Activated T-helper 17 cell treated with anti-CD3 and anti-CD28 coated beads, Interleukin-2, amount 50 U/mL, for 72 hours (primary cell): ENCODE data around the gene AOPEP. TPM values are rescaled to one million over a fixed set of nuclear protein-coding genes. Genes with fewer than 3 reads are reported as not detected.

Source experiments
- ATAC-seq: fragments of 150-1000 bp; cut with Tn5 transposase; replicated peaks from 2 replicates; pipeline ENCODE4 v1.10.0; 2021; ENCODE audit warnings: mild to moderate bottlenecking, moderate library complexity
- H3K27ac Mint-ChIP-seq: one replicate; pipeline ENCODE4 v1.8.0; 2022; ENCODE audit warnings: mixed read lengths
- H3K27me3 Mint-ChIP-seq: one replicate; pipeline ENCODE4 v1.8.0; 2022; ENCODE audit warnings: mixed read lengths
- H3K36me3 Mint-ChIP-seq: one replicate; pipeline ENCODE4 v1.8.0; 2022; ENCODE audit warnings: low read depth, mild to moderate bottlenecking, mixed read lengths
- H3K4me1 Mint-ChIP-seq: one replicate; pipeline ENCODE4 v1.8.0; 2022; ENCODE audit warnings: mixed read lengths
- H3K4me3 Mint-ChIP-seq: one replicate; pipeline ENCODE4 v1.8.0; 2022; ENCODE audit warnings: mild to moderate bottlenecking, mixed read lengths
- H3K9me3 Mint-ChIP-seq: one replicate; pipeline ENCODE4 v1.8.0; 2022; ENCODE audit warnings: mixed read lengths
- total RNA-seq, 2 donors: library from RNA; stranded (reverse); gene quantifications; one replicate each; pipeline ENCODE4 v1.2.3, GENCODE V29; 2022

AOPEP gene
- total RNA-seq, 2 donors from 2014 or later, result 15.5 to 16.4 TPM

DNA sequence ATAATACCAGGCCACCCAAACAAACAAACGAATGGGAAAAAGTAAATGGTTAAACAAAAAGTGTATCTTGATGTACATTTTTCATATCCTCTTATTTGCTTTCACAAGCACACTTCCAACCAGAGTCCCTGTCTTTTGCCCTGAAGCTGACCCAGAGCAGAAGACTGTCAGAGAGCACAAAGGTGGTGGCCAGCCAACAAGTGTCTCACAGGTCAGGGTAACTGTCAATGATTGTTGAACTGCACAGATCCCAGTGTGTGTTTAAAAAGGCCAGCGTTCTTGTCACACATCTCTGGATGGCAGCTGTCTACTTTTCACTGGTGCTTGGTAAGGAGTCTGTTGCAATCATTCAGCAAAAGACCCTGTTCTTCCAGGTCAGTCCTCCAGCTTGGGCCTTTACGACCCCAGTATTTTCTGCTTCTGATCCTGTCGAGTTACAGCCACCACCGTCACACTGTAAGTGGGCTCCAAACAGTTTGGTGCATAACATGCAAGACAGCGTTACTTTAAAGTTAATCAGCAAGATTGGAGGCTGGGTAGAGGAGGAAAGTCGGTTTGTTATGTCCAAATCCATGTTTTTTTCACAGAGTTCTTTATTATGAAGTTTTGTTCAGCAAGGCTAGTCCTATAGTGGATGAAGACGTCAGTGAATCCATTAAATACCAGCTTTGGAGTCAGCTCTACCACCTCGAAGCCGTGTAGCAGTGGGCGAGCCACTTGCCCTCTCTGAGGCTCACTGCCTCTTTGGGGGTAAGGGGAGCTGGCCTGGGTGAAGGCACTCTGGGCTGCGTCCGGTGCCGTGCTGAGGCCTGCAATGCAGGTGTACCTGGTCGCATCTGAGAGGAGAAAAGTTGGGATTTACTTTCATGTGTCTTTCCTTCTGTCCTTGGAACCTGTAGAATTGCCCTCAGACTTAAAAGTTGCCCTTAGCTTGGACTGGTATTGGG is 265.7 kb downstream of the AOPEP start:
- no peak for ATAC-seq
- H3K9me3 Mint-ChIP-seq, result no peaks in the 10 kb centered on the region
- H3K27ac Mint-ChIP-seq, result no peak overlapping the region
- no peak overlapping the region for H3K4me3 Mint-ChIP-seq
- no peaks in the 10 kb centered on the region for H3K4me1 Mint-ChIP-seq
- H3K27me3 Mint-ChIP-seq, result no peaks in the 10 kb centered on the region
- no peaks in the 10 kb centered on the region for H3K36me3 Mint-ChIP-seq

DNA sequence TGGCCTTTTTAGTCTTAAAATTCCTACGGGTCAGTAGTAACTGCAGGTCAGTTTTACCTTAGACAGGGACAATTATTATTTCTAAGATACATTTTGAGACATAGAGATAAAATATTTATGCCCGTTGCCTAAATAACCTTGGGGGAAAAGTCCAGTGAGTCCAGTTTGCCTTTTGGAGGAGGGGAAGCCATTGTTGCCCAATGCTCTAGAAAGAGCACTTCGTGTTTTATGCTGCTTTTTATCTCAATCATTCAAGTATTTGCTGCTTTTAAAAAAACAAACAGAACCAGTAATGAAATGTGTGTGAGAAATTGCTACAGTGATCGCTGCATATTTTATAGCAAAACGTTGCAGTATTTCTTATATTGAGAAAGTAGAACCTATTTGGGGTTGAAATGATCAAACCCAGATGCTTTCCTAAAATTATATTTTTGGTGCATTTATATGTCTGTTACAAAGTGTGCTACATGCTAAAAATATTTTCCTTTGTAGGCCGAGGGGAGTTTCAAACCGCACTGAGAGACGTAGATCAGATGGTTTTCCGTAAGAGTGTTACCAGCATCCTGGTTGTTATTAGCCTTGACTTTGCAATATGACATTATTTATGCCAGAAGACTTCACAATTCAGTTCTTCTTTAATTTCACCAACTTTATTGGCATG is 266.8 kb downstream of the AOPEP start:
- no peaks in the 10 kb centered on the region for H3K36me3 Mint-ChIP-seq
- no peaks in the 10 kb centered on the region for H3K27me3 Mint-ChIP-seq
- ATAC-seq, result no peak
- H3K9me3 Mint-ChIP-seq, result no peaks in the 10 kb centered on the region
- H3K4me1 Mint-ChIP-seq, result no peaks in the 10 kb centered on the region
- no peak overlapping the region for H3K4me3 Mint-ChIP-seq
- no peak overlapping the region for H3K27ac Mint-ChIP-seq

DNA sequence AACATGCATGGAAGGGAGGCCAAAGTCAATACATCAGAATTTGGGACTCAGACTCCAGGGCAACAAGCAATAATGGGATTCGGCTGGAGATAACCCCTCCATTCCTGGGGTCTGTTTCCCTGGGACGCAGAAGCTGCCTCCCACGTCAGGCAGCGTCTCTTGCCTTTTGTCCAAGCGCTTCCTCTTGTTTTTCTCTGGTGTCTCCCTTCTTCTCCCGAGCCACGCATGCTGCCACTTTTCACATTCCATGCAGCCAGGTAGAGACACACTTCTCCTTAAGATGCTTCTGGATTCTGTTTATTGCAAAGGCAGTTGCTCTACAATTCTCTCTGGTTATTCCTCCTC is 267.3 kb downstream of the AOPEP start:
- H3K4me1 Mint-ChIP-seq, result no peaks in the 10 kb centered on the region
- ATAC-seq, result no peak
- peaks cover 1% of the 10 kb centered on the region for H3K27me3 Mint-ChIP-seq
- H3K27ac Mint-ChIP-seq, result no peak overlapping the region
- H3K9me3 Mint-ChIP-seq, result no peaks in the 10 kb centered on the region
- no peaks in the 10 kb centered on the region for H3K36me3 Mint-ChIP-seq
- H3K4me3 Mint-ChIP-seq, result no peak overlapping the region

DNA sequence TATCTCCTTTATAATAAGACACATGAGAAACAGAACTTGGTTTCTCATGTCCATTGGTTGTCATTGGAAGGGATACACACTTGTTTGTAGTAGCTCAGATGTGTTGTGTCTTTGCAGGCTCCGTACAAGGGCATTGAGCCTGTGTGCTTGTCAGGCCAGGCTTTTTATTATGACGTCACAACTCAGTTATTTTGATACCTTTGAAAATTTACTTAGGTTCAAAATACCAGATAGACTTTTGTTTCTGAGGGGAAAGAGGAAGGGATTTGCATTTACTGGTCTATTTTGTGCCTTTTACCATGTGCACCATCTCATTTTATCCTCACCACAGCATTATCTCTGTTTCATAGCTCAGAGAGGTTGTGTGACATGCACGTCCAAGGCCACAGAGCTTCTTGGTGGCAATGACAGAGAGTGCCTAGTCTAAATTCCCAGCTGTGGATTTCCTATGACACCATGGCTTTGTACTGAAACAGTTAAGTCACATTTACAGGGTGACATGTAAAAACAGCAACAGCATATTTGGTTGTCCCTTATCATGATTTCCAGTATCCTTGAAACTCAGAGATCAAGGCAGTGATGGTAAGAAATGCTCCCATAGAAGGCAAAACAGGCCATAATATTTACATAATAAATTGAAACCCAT is 268.7 kb downstream of the AOPEP start:
- Mint-ChIP-seq H3K27ac (no peak overlapping the region), H3K4me1 (no peaks in the 10 kb centered on the region), H3K4me3 (no peak overlapping the region), H3K9me3 (no peaks in the 10 kb centered on the region), H3K36me3 (no peaks in the 10 kb centered on the region), H3K27me3 (peaks cover 6% of the 10 kb centered on the region)
- ATAC-seq, result no peak

DNA sequence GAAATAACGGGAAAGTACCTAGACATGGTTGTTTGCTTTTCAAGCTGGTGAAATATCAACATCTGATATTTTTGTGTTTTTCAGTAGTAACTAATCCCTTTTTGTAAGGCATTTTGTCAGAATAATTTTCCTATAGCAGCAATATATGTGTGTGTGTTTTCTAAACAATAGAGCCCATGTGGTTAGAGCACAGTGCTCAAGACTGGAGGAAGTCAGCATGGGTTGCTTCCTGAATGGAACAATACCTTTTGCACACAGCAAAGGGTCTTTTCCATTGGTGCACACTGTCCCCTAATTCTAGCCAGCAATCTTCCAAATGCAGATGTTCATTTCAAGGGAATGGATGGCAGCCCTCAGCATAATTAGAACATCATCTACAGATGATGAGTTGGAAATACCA is 270.1 kb downstream of the AOPEP start:
- Mint-ChIP-seq H3K27me3 (peaks cover 13% of the 10 kb centered on the region), H3K36me3 (no peaks in the 10 kb centered on the region), H3K9me3 (no peaks in the 10 kb centered on the region)

DNA sequence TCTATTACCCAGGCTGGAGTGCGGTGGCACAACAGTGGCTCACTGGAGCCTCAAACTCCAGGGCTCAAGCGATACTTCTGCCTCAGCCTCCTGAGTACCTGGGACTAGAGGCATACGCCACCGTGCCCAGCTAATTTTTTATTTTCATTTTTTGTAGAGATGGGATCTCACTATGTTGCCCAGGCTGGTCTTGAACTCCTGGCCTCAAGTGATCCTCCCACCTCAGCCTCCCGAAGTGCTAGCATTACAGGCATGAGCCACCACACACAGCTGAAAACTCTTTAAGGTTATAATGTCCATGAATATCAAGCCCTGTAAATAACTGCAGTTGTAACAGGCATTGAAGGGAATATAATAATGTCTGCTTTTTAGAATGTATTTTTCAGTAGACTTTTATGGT is 271.2 kb downstream of the AOPEP start:
- Mint-ChIP-seq H3K27ac (no peak overlapping the region), H3K36me3 (no peaks in the 10 kb centered on the region), H3K9me3 (no peaks in the 10 kb centered on the region), H3K4me1 (no peaks in the 10 kb centered on the region), H3K27me3 (peaks cover 22% of the 10 kb centered on the region), H3K4me3 (no peak overlapping the region)
- no peak for ATAC-seq

More for the DNA sequence above, 270.1 kb downstream of the AOPEP start:
- Mint-ChIP-seq H3K4me1 (no peaks in the 10 kb centered on the region), H3K27ac (no peak overlapping the region), H3K4me3 (no peak overlapping the region)
- ATAC-seq, result no peak

DNA sequence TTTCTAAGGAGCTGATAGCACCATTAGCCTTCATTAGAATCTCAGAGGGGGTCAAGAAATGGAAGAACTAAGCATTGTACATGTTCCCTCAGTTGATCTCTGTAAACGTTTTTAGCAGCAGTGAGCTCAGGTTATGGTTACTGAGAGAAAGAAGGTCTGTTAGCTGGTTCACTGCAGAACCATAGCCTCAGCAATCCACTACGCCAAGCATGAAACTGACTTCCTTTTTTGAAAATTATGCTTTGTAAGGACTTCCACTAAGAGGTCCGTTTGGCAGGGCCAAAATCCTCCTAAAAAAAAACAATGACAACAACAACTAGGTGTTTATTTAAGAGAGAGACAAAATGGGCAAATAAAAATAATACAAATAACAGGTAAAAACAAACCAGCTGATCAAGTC is 273.3 kb downstream of the AOPEP start:
- Mint-ChIP-seq H3K27ac (no peak overlapping the region), H3K27me3 (peaks cover 27% of the 10 kb centered on the region), H3K4me1 (no peaks in the 10 kb centered on the region), H3K9me3 (no peaks in the 10 kb centered on the region), H3K36me3 (no peaks in the 10 kb centered on the region), H3K4me3 (no peak overlapping the region)
- no peak for ATAC-seq

GRCh38 chr9:95000821-95001220 is 274.3 kb downstream of the AOPEP start:
- Mint-ChIP-seq H3K27me3 (peaks cover 30% of the 10 kb centered on the region), H3K27ac (no peak overlapping the region), H3K36me3 (no peaks in the 10 kb centered on the region), H3K4me1 (no peaks in the 10 kb centered on the region), H3K9me3 (no peaks in the 10 kb centered on the region), H3K4me3 (no peak overlapping the region)
- no peak for ATAC-seq

- peaks cover 30% of the 10 kb centered on the region for H3K27me3 Mint-ChIP-seq
- no peak for ATAC-seq
- H3K27ac Mint-ChIP-seq, result no peak overlapping the region
- H3K4me3 Mint-ChIP-seq, result no peak overlapping the region
- no peaks in the 10 kb centered on the region for H3K36me3 Mint-ChIP-seq
- no peaks in the 10 kb centered on the region for H3K4me1 Mint-ChIP-seq
- no peaks in the 10 kb centered on the region for H3K9me3 Mint-ChIP-seq
Observed at GRCh38 chr9:95001720-95002119, 275.2 kb downstream of the AOPEP start.

- no peak for ATAC-seq
- Mint-ChIP-seq H3K27me3 (peaks cover 28% of the 10 kb centered on the region), H3K4me1 (peaks cover 5% of the 10 kb centered on the region), H3K36me3 (no peaks in the 10 kb centered on the region), H3K27ac (no peak overlapping the region), H3K9me3 (no peaks in the 10 kb centered on the region), H3K4me3 (peak overlapping the region; percentile 49)
Observed at GRCh38 chr9:95003689-95004410, 277.4 kb downstream of the AOPEP start.

DNA sequence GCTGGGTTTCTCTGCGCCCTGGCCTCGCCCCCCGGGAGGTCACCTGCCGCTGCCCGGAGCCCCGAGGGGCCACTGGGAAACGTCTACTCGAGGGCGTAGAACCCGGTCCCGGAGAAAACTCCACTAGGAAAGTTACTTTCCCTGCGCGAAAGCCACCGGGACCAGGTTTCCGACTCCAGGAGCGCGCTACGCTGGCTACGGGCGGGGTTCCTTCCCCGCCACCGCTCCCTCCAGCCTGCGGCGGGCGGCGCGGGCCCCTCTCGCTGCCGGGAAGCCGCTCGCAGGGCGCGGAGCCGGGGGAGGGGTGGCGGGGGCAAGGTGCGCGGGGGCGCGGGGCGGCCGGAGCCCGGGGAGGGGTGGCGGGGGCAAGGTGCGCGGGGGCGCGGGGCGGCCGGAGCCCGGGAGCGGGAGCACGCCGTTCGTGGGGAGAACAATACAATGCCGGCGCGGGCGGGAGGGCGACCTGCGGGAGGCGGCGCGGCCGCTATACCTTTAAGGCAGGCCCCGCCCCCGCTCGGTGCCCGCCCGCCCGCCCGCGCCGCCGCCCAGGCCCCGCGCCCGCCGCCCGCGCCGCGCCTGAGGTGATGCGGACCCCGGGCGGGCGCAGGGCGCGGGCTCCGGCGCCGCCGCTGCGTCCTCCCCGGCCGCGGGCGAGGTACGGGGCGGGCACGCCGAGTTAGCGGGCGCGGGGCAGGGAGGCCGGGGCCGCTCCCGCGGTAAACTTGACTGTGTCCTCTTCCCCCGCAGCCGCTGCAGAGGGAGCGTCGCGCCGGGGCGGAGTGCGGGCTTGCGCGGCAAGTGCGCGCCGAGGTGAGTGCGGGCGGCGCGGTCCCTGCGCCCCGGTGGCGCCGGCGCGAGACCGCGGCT is 278.1 kb downstream of the AOPEP start:
- Mint-ChIP-seq H3K4me3 (peak overlapping the region; percentile 49), H3K27ac (no peak overlapping the region), H3K36me3 (no peaks in the 10 kb centered on the region), H3K4me1 (peaks cover 5% of the 10 kb centered on the region), H3K9me3 (no peaks in the 10 kb centered on the region), H3K27me3 (peaks cover 23% of the 10 kb centered on the region)
- peak; percentile 60 for ATAC-seq

DNA sequence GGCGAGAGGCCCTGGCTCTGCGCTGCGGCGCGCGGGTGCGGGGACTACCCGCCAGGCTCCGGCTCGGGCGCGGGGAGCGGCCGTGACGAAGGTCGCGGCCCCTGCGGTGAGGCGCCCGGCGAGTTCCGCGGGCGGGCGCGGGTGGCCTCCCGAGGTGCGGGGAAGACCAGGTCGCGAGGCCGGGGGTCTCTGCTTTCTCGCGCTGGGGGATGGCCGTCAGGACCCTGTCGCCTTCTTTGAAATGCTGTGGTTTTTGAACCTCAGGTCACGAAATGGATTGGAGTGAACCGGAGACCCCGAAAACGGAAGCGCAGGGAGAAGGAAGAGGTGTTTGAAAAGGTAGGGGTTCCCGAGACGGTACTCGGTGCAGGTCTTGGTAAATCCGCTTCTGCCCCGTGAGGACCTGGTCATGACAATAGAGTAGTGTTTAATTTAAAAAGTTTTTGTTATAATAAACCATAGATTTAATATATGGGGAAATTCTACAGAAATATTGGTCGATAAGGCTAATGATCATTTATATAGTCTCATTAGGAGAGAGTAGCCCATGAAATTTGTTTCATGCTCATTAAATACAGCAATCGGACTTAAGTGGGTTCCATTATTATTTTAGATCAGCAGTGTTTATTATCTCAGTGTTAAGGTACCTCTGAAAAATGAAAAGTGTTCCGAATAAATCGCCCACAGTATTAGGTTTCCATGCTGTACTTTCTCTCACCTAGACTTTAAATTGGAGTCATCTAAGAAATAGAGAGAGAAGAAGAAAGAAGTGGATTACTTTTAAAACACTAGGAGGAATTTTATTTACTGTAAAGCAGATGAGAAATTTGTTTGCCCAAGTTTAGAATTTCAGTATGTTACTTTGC is 279.0 kb downstream of the AOPEP start:
- Mint-ChIP-seq H3K27ac (no peak overlapping the region), H3K9me3 (no peaks in the 10 kb centered on the region), H3K36me3 (no peaks in the 10 kb centered on the region), H3K4me3 (peak overlapping the region; percentile 27), H3K27me3 (peaks cover 23% of the 10 kb centered on the region), H3K4me1 (peaks cover 5% of the 10 kb centered on the region)
- ATAC-seq, result no peak
